ENCODE results near the gene CPEB2. TPM values are rescaled to one million over a fixed set of nuclear protein-coding genes. Genes with fewer than 3 reads are reported as not detected.

CPEB2 gene
- total RNA-seq, 2 experiments from 2014 or later = 2.2 to 6.6 TPM

DNA sequence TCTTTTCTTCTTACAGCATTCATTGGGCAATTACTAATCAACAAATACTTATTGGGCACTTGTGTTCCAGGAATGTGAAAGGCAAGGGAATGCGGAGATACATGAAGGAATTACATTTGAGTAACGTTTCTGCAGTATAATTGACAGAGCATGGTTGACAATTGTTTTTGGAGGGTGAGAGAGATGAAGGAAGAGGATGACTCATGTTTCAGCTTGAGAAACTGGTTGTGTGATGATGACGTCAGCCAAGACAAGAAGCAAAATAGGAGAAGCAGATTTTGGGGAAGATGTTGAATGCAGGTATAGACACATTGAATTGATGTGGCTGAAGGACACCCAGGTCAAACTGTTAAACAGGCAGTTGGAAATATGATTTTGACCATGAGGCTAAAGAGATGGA, 8.0 kb upstream of the CPEB2 start:
- TF ChIP-seq EZH2phosphoT487 (IDR thresholded peaks at IDR 0.05; ENCODE audit: borderline replicate concordance, low read depth, low read length) (no peak), CTCF (conservative IDR thresholded peaks at IDR 0.05; ENCODE audit: low read length) (no peak)
- ChIA-PET CTCF (ENCODE audit: unreplicated experiment) (no interaction called here), POLR2A (no interaction called here)
- DNase-seq (ENCODE audit: low spot score) = no peak
- H3K9me2 ChIP-seq (ENCODE audit: insufficient read depth, low read length) = no peaks in the 10 kb centered on the region
- no peak overlapping the region for H2AFZ ChIP-seq (ENCODE audit: low read length)
- no peak overlapping the region for H3K27ac ChIP-seq (ENCODE audit: low read depth, low read length, poor library complexity, severe bottlenecking)
- no peaks in the 10 kb centered on the region for H3K9me3 ChIP-seq (ENCODE audit: low read length)
- H3K36me3 ChIP-seq (ENCODE audit: insufficient read depth, low read length) = no peaks in the 10 kb centered on the region
- no peaks in the 10 kb centered on the region for H3K79me2 ChIP-seq (ENCODE audit: insufficient read depth, low read depth, low read length)
- BruUV-seq (replicated peaks) = no TSS peak
- no peak overlapping the region for H3K4me3 ChIP-seq (ENCODE audit: low read depth, low read length, poor library complexity, severe bottlenecking)
- H3K4me2 ChIP-seq (ENCODE audit: low read length) = no peak overlapping the region
- H4K20me1 ChIP-seq (ENCODE audit: insufficient read depth, low read length) = no peaks in the 10 kb centered on the region
- H3K4me1 ChIP-seq (ENCODE audit: insufficient read depth, low read length, poor library complexity, severe bottlenecking) = no peaks in the 10 kb centered on the region
- intact Hi-C loops (cut with micrococcal nuclease; ENCODE audit: unreplicated experiment) = no loop called here

DNA sequence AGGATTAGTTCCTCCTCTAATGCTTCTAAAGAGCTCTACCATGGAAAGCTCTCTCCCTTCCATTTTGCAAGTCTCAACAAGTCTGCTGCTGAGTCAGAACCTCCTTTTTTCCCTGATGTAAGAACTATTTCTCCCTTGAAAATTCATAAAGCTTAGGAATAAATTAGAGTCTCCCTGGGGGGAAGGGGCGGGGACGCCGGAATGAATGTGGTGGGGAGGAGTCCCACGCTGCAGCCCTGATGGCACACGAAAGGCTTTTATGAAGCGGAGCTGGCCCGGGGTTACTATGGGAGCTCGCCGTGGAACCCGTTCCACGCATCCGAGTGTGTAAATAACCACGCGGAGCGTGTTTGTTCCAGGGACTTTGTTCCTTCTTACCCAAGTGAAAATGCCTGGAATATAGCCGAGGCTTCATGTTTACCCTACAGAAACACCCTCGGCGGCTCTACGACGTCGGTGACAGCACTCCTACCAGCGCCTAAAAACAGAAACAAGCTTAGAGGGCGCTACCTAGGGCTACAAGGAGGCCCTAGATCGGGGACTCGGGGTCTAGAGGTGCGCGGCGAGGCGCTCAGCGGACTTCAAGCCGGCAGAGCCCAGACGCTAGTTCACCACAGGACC, 923 bp upstream of the CPEB2 start:
- H3K36me3 ChIP-seq (ENCODE audit: insufficient read depth, low read length) = no peaks in the 10 kb centered on the region
- peaks cover 14% of the 10 kb centered on the region for H3K4me1 ChIP-seq (ENCODE audit: insufficient read depth, low read length, poor library complexity, severe bottlenecking)
- H3K4me2 ChIP-seq (ENCODE audit: low read length) = peak overlapping the region; percentile 70
- no TSS peak for BruUV-seq (replicated peaks)
- H3K9me3 ChIP-seq (ENCODE audit: low read length) = no peaks in the 10 kb centered on the region
- TF ChIP-seq CTCF (conservative IDR thresholded peaks at IDR 0.05; ENCODE audit: low read length) (peak; percentile 46; the same call in 1 of the 2 replicates), EZH2phosphoT487 (IDR thresholded peaks at IDR 0.05; ENCODE audit: borderline replicate concordance, low read depth, low read length) (no peak)
- peak overlapping the region; percentile 91 for H3K27ac ChIP-seq (ENCODE audit: low read depth, low read length, poor library complexity, severe bottlenecking)
- H4K20me1 ChIP-seq (ENCODE audit: insufficient read depth, low read length) = peaks cover 13% of the 10 kb centered on the region
- peak overlapping the region; percentile 82 for H2AFZ ChIP-seq (ENCODE audit: low read length)
- peaks cover 15% of the 10 kb centered on the region for H3K79me2 ChIP-seq (ENCODE audit: insufficient read depth, low read depth, low read length)
- DNase-seq (ENCODE audit: low spot score) = peak; percentile 80
- ChIA-PET POLR2A (interaction anchor here (0.6 to 1.4 kb wide), 9 partner anchors 9 to 1518 kb away, joined by 3 to 6 read pairs (median 4); no protein-coding TSS in a partner anchor), CTCF (ENCODE audit: unreplicated experiment) (no interaction called here)
- no peaks in the 10 kb centered on the region for H3K9me2 ChIP-seq (ENCODE audit: insufficient read depth, low read length)
- peak overlapping the region; percentile 93 for H3K4me3 ChIP-seq (ENCODE audit: low read depth, low read length, poor library complexity, severe bottlenecking)
- intact Hi-C loops (cut with micrococcal nuclease; ENCODE audit: unreplicated experiment) = loop anchor here (5.0 to 10.0 kb wide), 5 partner anchors 776 to 1519 kb away; partner anchors contain the start of genes BOD1L1, CD38, RAB28 and TAPT1

Data from OCI-LY7 (cell line).